ENCODE data around the gene SNTG2. TPM values are rescaled to one million over a fixed set of nuclear protein-coding genes. Genes with fewer than 3 reads are reported as not detected.

Gene SNTG2
- total RNA-seq, 1 experiment from 2014 or later: 20.5 TPM

- no peak for TF ChIP-seq JAZF1 (CRISPR knock-in tag; IDR thresholded peaks at IDR 0.05)
- no peak for TF ChIP-seq CDX4 (CRISPR knock-in tag; IDR thresholded peaks at IDR 0.05; ENCODE audit: borderline replicate concordance)
- TF ChIP-seq PRDM15 (CRISPR knock-in tag; IDR thresholded peaks at IDR 0.05): no peak
- no peak for TF ChIP-seq NFYB (CRISPR knock-in tag; conservative IDR thresholded peaks at IDR 0.05; ENCODE audit: low read depth)
- TF ChIP-seq ARID4B (CRISPR knock-in tag; IDR thresholded peaks at IDR 0.05; ENCODE audit: borderline replicate concordance): no peak
- no peak for TF ChIP-seq ZBTB21 (CRISPR knock-in tag; IDR thresholded peaks at IDR 0.05; ENCODE audit: borderline replicate concordance)
Observed at GRCh38 chr2:959457-959856, 8.8 kb downstream of the SNTG2 start (continued).

- no peak for TF ChIP-seq FOXJ3 (CRISPR knock-in tag; IDR thresholded peaks at IDR 0.05; ENCODE audit: borderline replicate concordance)
- TF ChIP-seq CREM (CRISPR knock-in tag; IDR thresholded peaks at IDR 0.05): no peak
- TF ChIP-seq ZNF263 (CRISPR knock-in tag; IDR thresholded peaks at IDR 0.05; ENCODE audit: low read depth): peak; percentile 84; the same call in 1 of the 2 replicates
- no peak for DNase-seq (ENCODE audit: low spot score)
- Mint-ChIP-seq H3K27ac (no peak overlapping the region), H3K4me3 (no peak overlapping the region), H3K27me3 (ENCODE audit: low read depth) (no peaks in the 10 kb centered on the region), H3K36me3 (no peaks in the 10 kb centered on the region), H3K4me1 (peaks cover 47% of the 10 kb centered on the region), H3K9me3 (no peaks in the 10 kb centered on the region)
- ChIA-PET POLR2A (interaction anchor here (0.7 kb wide), 1 partner anchor 70 kb away, joined by 3 read pairs; no protein-coding TSS in a partner anchor), CTCF (interaction anchor here (0.7 kb wide), 1 partner anchor 245 kb away, joined by 3 read pairs; no protein-coding TSS in a partner anchor)
- ATAC-seq: peak; percentile 12; the same call in 1 of the 2 replicates
Observed at GRCh38 chr2:960061-960736, 9.6 kb downstream of the SNTG2 start.

- Mint-ChIP-seq H3K4me1 (peaks cover 36% of the 10 kb centered on the region), H3K27ac (no peak overlapping the region), H3K4me3 (no peak overlapping the region), H3K9me3 (no peaks in the 10 kb centered on the region), H3K36me3 (no peaks in the 10 kb centered on the region), H3K27me3 (ENCODE audit: low read depth) (no peaks in the 10 kb centered on the region)
- ATAC-seq (no peak), DNase-seq (ENCODE audit: low spot score) (no peak)
- ChIA-PET POLR2A (no interaction called here), CTCF (no interaction called here)
- TF ChIP-seq STAT6 (CRISPR knock-in tag; conservative IDR thresholded peaks at IDR 0.05; ENCODE audit: low read depth) (no peak), GABPB1 (CRISPR knock-in tag; IDR thresholded peaks at IDR 0.05) (no peak), MAX (CRISPR knock-in tag; IDR thresholded peaks at IDR 0.05) (no peak), FOXK1 (CRISPR knock-in tag; IDR thresholded peaks at IDR 0.05) (no peak), ZNF138 (CRISPR knock-in tag; conservative IDR thresholded peaks at IDR 0.05) (no peak), E2F4 (CRISPR knock-in tag; IDR thresholded peaks at IDR 0.05; ENCODE audit: borderline replicate concordance, low read depth) (no peak), HMGA2 (CRISPR knock-in tag; IDR thresholded peaks at IDR 0.05) (no peak)
Observed at GRCh38 chr2:961786-962185, 11.1 kb downstream of the SNTG2 start.
